IgD-negative memory B cell (primary cell): Measurements from ENCODE around the gene HK2. TPM values are rescaled to one million over a fixed set of nuclear protein-coding genes. Genes with fewer than 3 reads are reported as not detected.

Experiments
- H3K27ac Mint-ChIP-seq, 3 donors: one replicate each; pipeline ENCODE4 v1.8.0; 2020 to 2022; ENCODE audit warnings: mild to moderate bottlenecking in 3 of 3, mixed read lengths in 3 of 3, moderate library complexity in 1 of 3
- H3K27me3 Mint-ChIP-seq: one replicate; pipeline ENCODE4 v1.8.0; 2021; ENCODE audit warnings: mixed read lengths
- H3K36me3 Mint-ChIP-seq: one replicate; pipeline ENCODE4 v1.8.0; 2020; ENCODE audit warnings: mild to moderate bottlenecking, mixed read lengths
- H3K4me1 Mint-ChIP-seq, 3 donors: one replicate each; pipeline ENCODE4 v1.8.0; 2020 to 2022; ENCODE audit warnings: mixed read lengths in 3 of 3, mild to moderate bottlenecking in 1 of 3
- H3K4me3 Mint-ChIP-seq, 4 donors: one replicate each; pipeline ENCODE4 v1.8.0; 2020 to 2022; ENCODE audit warnings: mild to moderate bottlenecking in 4 of 4, mixed read lengths in 4 of 4, moderate library complexity in 3 of 4
- H3K9me3 Mint-ChIP-seq, 3 donors: one replicate each; pipeline ENCODE4 v1.8.0; 2020 to 2021; ENCODE audit warnings: mixed read lengths in 3 of 3, mild to moderate bottlenecking in 1 of 3
- polyA plus RNA-seq: library from polyadenylated mRNA; unstranded; fragments of 300-500 nt; fragmentation: Illumina TruSeq; gene quantifications from one replicate; pipeline ENCODE4 v1.2.3, GENCODE V29; 2021

HK2 gene
- polyA plus RNA-seq, 1 donor from 2014 or later, result 4.3 TPM

- no peaks in the 10 kb centered on the region for H3K27me3 Mint-ChIP-seq
- peaks cover 4 to 12% (median 5%) of the 10 kb centered on the region in 3 donors for H3K4me1 Mint-ChIP-seq
- H3K4me3 Mint-ChIP-seq, result no peak overlapping the region
- H3K36me3 Mint-ChIP-seq, result peaks cover 3% of the 10 kb centered on the region
- peak overlapping the region in 1 of 3 donors; percentile 48 for H3K27ac Mint-ChIP-seq
- no peaks in the 10 kb centered on the region for H3K9me3 Mint-ChIP-seq
Measured at GRCh38 chr2:74873012-74873665, 39.2 kb downstream of the HK2 start.

DNA sequence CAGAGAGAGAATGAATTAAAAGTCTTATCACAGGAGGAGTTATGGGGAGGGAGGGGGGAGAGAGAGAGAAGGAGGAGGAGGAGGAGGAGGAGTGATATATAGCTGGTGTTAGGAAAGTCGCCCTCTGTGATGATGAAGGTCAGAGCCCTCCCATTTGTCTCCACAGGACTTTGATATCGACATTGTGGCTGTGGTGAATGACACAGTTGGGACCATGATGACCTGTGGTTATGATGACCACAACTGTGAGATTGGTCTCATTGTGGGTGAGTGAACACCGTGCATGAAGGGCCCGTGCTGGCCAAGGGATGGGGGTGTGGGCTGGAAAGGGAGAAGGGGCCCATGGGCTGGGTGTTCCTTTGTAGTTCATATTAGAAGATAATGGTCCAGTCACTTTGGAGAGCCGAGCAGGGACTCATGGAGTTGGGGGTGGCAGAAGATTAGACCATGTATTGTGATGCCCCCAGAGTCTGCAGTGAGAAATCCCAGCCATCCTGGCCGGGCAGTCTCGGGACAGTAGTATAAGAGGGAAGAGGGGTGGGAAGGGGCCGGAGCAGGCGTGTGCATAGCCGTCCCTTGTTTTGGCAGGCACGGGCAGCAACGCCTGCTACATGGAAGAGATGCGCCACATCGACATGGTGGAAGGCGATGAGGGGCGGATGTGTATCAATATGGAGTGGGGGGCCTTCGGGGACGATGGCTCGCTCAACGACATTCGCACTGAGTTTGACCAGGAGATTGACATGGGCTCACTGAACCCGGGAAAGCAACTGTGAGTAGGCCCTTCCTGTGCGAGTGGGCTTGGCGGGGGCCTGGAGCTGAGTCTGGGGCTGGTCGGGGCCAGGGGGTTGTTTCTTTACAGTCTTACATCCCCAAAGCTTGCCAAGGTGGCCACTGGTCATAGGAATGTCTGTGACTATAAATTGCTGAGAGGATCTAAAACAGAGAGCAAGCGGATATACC, 40.0 kb downstream of the HK2 start:
- H3K27me3 Mint-ChIP-seq, result no peaks in the 10 kb centered on the region
- H3K27ac Mint-ChIP-seq, result peak overlapping the region in 1 of 3 donors; percentile 11
- H3K9me3 Mint-ChIP-seq, result no peaks in the 10 kb centered on the region
- H3K4me3 Mint-ChIP-seq, result no peak overlapping the region
- H3K4me1 Mint-ChIP-seq, result peaks cover 4 to 7% (median 5%) of the 10 kb centered on the region in 3 donors
- peaks cover 4% of the 10 kb centered on the region for H3K36me3 Mint-ChIP-seq

DNA sequence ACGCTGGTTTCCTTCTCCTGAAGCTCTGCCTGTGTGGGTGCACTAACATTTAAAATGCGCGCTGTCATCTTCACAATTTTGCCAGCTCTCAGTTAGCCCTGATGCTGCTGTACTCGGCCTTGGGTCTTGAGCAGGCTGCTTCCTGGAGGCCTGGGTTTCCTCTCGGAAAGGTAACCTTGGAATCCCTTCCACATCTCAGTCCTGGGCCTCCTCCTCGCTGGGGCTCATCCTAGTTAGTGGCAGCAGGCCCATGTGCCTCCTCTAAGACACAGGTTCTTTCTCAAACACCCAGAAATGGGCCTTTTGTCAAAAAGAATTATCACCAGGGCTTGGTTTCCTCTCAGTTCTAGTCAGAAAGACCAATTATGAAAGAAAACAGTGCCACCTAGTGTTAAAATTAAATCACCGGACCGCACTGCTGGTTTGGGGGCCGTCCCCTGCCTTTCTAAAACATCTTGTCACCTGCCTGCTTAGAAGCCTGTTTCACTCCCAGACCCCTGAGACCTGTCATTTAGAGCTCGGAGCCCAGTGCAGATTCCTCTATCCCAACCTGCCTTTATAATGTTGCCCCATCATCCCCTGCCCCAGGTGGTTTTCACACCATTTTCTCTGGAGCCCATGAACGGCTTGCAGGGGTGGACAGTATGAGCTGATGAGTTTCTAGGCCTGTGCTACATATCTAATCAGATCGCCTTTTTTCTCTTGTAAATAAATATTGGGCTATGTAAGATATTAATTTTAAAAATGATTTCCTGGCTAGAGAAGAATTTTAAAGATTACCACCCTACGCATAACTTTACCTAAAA, 42.4 kb downstream of the HK2 start:
- H3K4me3 Mint-ChIP-seq, result no peak overlapping the region
- H3K9me3 Mint-ChIP-seq, result no peaks in the 10 kb centered on the region
- H3K27ac Mint-ChIP-seq, result peak overlapping the region in 1 of 3 donors; percentile 59
- H3K4me1 Mint-ChIP-seq, result no peaks in the 10 kb centered on the region
- no peaks in the 10 kb centered on the region for H3K27me3 Mint-ChIP-seq
- peaks cover 6% of the 10 kb centered on the region for H3K36me3 Mint-ChIP-seq

GRCh38 chr2:74877376-74877775, 43.4 kb downstream of the HK2 start:
- no peaks in the 10 kb centered on the region for H3K27me3 Mint-ChIP-seq
- no peak overlapping the region for H3K27ac Mint-ChIP-seq
- H3K4me1 Mint-ChIP-seq, result no peaks in the 10 kb centered on the region
- peak overlapping the region in 1 of 4 donors; percentile 47 for H3K4me3 Mint-ChIP-seq
- H3K9me3 Mint-ChIP-seq, result no peaks in the 10 kb centered on the region
- H3K36me3 Mint-ChIP-seq, result peaks cover 6% of the 10 kb centered on the region

GRCh38 chr2:74877781-74878433, 44.0 kb downstream of the HK2 start:
- no peak overlapping the region for H3K27ac Mint-ChIP-seq

GRCh38 chr2:74878551-74878950, 44.6 kb downstream of the HK2 start:
- Mint-ChIP-seq H3K4me3 (no peak overlapping the region), H3K9me3 (no peaks in the 10 kb centered on the region), H3K27ac (peak overlapping the region in 1 of 3 donors; percentile 62), H3K27me3 (no peaks in the 10 kb centered on the region), H3K4me1 (no peaks in the 10 kb centered on the region), H3K36me3 (peaks cover 6% of the 10 kb centered on the region)

More at GRCh38 chr2:74877781-74878433, 44.0 kb downstream of the HK2 start:
- Mint-ChIP-seq H3K27me3 (no peaks in the 10 kb centered on the region), H3K9me3 (no peaks in the 10 kb centered on the region), H3K36me3 (peaks cover 6% of the 10 kb centered on the region), H3K4me3 (no peak overlapping the region), H3K4me1 (no peaks in the 10 kb centered on the region)

- H3K4me1 Mint-ChIP-seq, result no peaks in the 10 kb centered on the region
- H3K36me3 Mint-ChIP-seq, result peaks cover 3% of the 10 kb centered on the region
- no peaks in the 10 kb centered on the region for H3K9me3 Mint-ChIP-seq
- H3K4me3 Mint-ChIP-seq, result no peak overlapping the region
- no peaks in the 10 kb centered on the region for H3K27me3 Mint-ChIP-seq
- H3K27ac Mint-ChIP-seq, result no peak overlapping the region
Measured at GRCh38 chr2:74880054-74880728, 46.3 kb downstream of the HK2 start.

DNA sequence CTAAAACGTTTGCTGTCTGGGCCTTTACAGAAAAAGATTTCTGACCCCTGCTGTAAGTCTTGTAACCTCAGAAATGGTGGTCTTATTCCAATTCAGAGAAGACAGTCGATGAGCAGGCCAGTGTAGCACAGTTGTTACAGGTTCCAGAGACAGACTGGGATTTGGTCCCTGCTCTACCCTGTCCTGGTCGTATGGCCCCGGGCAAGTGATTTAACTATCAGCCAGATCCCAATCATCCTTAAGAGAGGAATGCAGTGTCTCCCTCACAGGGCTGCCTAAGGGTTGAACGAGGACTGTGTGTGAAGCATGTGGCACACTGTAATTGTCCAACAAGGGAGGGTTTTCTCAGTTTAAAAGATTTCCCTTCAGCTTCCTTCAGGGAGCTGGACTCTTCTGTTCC, 47.2 kb downstream of the HK2 start:
- Mint-ChIP-seq H3K4me3 (no peak overlapping the region), H3K27me3 (no peaks in the 10 kb centered on the region), H3K9me3 (no peaks in the 10 kb centered on the region), H3K4me1 (no peaks in the 10 kb centered on the region), H3K27ac (peak overlapping the region in 1 of 3 donors; percentile 59), H3K36me3 (peaks cover 4% of the 10 kb centered on the region)

DNA sequence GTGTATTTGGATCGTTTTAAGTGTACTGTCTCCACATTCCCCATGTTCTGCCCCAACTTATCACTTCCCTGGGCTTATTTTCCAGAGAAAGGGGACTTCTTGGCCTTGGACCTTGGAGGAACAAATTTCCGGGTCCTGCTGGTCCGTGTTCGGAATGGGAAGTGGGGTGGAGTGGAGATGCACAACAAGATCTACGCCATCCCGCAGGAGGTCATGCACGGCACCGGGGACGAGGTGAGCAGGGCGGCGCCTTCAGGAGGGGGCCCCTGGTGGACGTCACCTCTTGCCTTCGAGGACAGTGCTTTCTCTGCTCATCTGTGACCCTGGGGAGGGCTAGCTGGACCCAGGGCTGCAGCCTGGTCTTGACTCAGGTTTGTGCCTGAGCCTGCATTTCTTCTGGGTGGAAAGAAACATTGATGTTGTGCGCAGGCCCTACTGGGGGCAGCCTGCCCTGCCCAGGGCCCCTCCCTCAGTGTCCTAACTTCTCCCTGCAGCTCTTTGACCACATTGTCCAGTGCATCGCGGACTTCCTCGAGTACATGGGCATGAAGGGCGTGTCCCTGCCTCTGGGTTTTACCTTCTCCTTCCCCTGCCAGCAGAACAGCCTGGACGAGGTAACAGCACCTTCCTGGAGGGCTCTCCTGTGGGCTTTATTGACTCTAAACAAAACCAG, 47.8 kb downstream of the HK2 start:
- Mint-ChIP-seq H3K36me3 (peaks cover 4% of the 10 kb centered on the region), H3K4me1 (no peaks in the 10 kb centered on the region), H3K4me3 (no peak overlapping the region), H3K27ac (no peak overlapping the region), H3K27me3 (no peaks in the 10 kb centered on the region), H3K9me3 (no peaks in the 10 kb centered on the region)

DNA sequence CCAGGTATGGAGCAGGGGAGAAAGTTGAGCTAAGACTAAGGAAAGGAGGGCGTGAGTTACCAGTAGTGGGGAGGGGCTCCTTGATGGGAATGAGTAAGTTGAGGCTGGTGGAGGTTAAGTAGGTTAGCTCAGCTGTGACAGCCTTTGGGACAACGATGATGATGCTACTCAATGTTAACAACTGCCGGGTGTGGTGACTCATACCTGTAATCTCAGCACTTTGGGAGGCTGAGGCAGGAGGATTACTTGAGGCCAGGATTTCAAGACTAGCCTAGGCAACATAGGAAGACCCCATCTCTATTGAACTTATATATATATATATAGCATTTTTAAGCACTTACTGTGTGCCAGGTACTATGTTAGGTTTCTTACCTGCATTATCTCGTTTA, 48.4 kb downstream of the HK2 start:
- Mint-ChIP-seq H3K27ac (no peak overlapping the region), H3K27me3 (no peaks in the 10 kb centered on the region), H3K36me3 (peaks cover 4% of the 10 kb centered on the region), H3K9me3 (no peaks in the 10 kb centered on the region), H3K4me3 (no peak overlapping the region), H3K4me1 (no peaks in the 10 kb centered on the region)

GRCh38 chr2:74883011-74883410, 49.1 kb downstream of the HK2 start:
- H3K4me3 Mint-ChIP-seq, result no peak overlapping the region
- no peak overlapping the region for H3K27ac Mint-ChIP-seq
- H3K4me1 Mint-ChIP-seq, result no peaks in the 10 kb centered on the region
- no peaks in the 10 kb centered on the region for H3K9me3 Mint-ChIP-seq
- H3K36me3 Mint-ChIP-seq, result peaks cover 4% of the 10 kb centered on the region
- no peaks in the 10 kb centered on the region for H3K27me3 Mint-ChIP-seq

- no peaks in the 10 kb centered on the region for H3K27me3 Mint-ChIP-seq
- H3K4me1 Mint-ChIP-seq, result no peaks in the 10 kb centered on the region
- H3K36me3 Mint-ChIP-seq, result peaks cover 3% of the 10 kb centered on the region
- no peak overlapping the region for H3K4me3 Mint-ChIP-seq
- H3K27ac Mint-ChIP-seq, result peak overlapping the region in 2 of 3 donors; percentile 27 to 71
- H3K9me3 Mint-ChIP-seq, result no peaks in the 10 kb centered on the region
Measured at GRCh38 chr2:74884118-74884762, 50.3 kb downstream of the HK2 start.

DNA sequence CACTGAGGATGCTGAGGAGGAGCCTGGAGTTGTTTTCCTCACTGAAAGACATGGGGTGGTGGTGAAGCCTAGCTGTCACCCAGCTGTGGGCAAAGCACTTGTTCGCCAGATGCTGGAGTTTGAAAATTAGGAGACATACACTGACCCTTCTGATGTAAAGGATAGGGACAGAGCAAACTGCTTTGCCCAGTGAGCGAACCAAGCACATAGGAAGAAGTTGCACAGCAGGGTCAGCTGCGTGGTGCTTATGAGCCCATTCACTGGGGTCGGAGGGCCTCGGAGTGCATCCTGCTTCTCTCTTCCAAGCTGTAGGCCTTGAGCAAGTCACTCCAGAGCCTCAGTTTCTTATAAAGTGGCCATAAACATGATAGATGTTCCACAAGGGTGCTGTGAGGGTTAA, 50.9 kb downstream of the HK2 start:
- H3K36me3 Mint-ChIP-seq, result peaks cover 5% of the 10 kb centered on the region
- H3K27ac Mint-ChIP-seq, result no peak overlapping the region

More for the DNA sequence above, 50.9 kb downstream of the HK2 start:
- Mint-ChIP-seq H3K27me3 (no peaks in the 10 kb centered on the region), H3K4me3 (no peak overlapping the region), H3K4me1 (no peaks in the 10 kb centered on the region), H3K9me3 (no peaks in the 10 kb centered on the region)
